Parathyroid adenoma (tissue), 2 donors: Measurements from ENCODE around the gene SUOX.
A peak's percentile ranks its signal among the peaks of the same experiment; 100 is the strongest.

ENCODE experiments used
- H2AFZ ChIP-seq: fragments of 300-600 bp; sonication (generic); one replicate; pipeline ENCODE4 v1.7.0; 2017; ENCODE audit warnings: antibody characterized with exemption, mild to moderate bottlenecking
- H3K27ac ChIP-seq: fragments of 300-600 bp; sonication (generic); one replicate; pipeline ENCODE4 v1.7.0; 2017
- H3K27me3 ChIP-seq: fragments of 300-600 bp; sonication (generic); one replicate; pipeline ENCODE4 v1.7.0; 2017; ENCODE audit warnings: low read length; ENCODE audit not compliant: control insufficient read depth, insufficient read depth
- H3K36me3 ChIP-seq: fragments of 300-600 bp; sonication (generic); one replicate; pipeline ENCODE4 v1.7.0; 2017; ENCODE audit warnings: low read length; ENCODE audit not compliant: control insufficient read depth, insufficient read depth
- H3K4me1 ChIP-seq: fragments of 300-600 bp; sonication (generic); one replicate; pipeline ENCODE4 v1.7.0; 2017; ENCODE audit warnings: control low read depth
- H3K4me2 ChIP-seq: fragments of 300-600 bp; sonication (generic); one replicate; pipeline ENCODE4 v1.7.0; 2017; ENCODE audit warnings: low read length
- H3K4me3 ChIP-seq: fragments of 300-600 bp; sonication (generic); one replicate; pipeline ENCODE4 v1.7.0; 2017; ENCODE audit warnings: low read depth, low read length
- H3K79me2 ChIP-seq: fragments of 300-600 bp; sonication (generic); one replicate; pipeline ENCODE4 v1.7.0; 2017; ENCODE audit warnings: control low read depth
- H3K9ac ChIP-seq: fragments of 300-600 bp; sonication (generic); one replicate; pipeline ENCODE4 v1.7.0; 2017; ENCODE audit warnings: mild to moderate bottlenecking
- H3K9me3 ChIP-seq: fragments of 300-600 bp; sonication (generic); one replicate; pipeline ENCODE4 v1.7.0; 2017; ENCODE audit warnings: low read length; ENCODE audit not compliant: control insufficient read depth
- CTCF ChIP-seq: fragments of 300-600 bp; sonication (generic); IDR thresholded peaks from one replicate; pipeline ENCODE4 v1.7.0; 2017; ENCODE audit warnings: antibody characterized with exemption, mild to moderate bottlenecking
- donor health status: primary hyperparathyroidism.

Gene SUOX

GRCh38 chr12:56011509-56012090 is 14.5 kb downstream of the SUOX start:
- H3K27ac ChIP-seq: no peak overlapping the region
- H3K9ac ChIP-seq: no peak overlapping the region
- peaks cover 3% of the 10 kb centered on the region for H3K79me2 ChIP-seq
- no peak overlapping the region for H3K4me2 ChIP-seq
- no peaks in the 10 kb centered on the region for H3K27me3 ChIP-seq
- TF ChIP-seq CTCF: no peak
- no peak overlapping the region for H3K4me3 ChIP-seq
- peaks cover 18% of the 10 kb centered on the region for H3K4me1 ChIP-seq
- no peak overlapping the region for H2AFZ ChIP-seq
- H3K9me3 ChIP-seq: no peaks in the 10 kb centered on the region
- no peaks in the 10 kb centered on the region for H3K36me3 ChIP-seq

GRCh38 chr12:56013482-56013881 is 16.4 kb downstream of the SUOX start:
- Histone ChIP-seq H3K9ac (no peak overlapping the region), H3K4me2 (no peak overlapping the region), H2AFZ (no peak overlapping the region), H3K4me1 (peaks cover 15% of the 10 kb centered on the region), H3K27ac (peak overlapping the region; percentile 51), H3K27me3 (no peaks in the 10 kb centered on the region), H3K36me3 (no peaks in the 10 kb centered on the region), H3K4me3 (no peak overlapping the region), H3K79me2 (peaks cover 3% of the 10 kb centered on the region), H3K9me3 (no peaks in the 10 kb centered on the region)
- TF ChIP-seq CTCF: no peak

- H3K4me2 ChIP-seq: peak overlapping the region; percentile 31
- H3K36me3 ChIP-seq: no peaks in the 10 kb centered on the region
- H3K9ac ChIP-seq: no peak overlapping the region
- TF ChIP-seq CTCF: no peak
- no peaks in the 10 kb centered on the region for H3K27me3 ChIP-seq
- peaks cover 15% of the 10 kb centered on the region for H3K4me1 ChIP-seq
- H3K9me3 ChIP-seq: no peaks in the 10 kb centered on the region
- H3K79me2 ChIP-seq: peaks cover 3% of the 10 kb centered on the region
- H2AFZ ChIP-seq: no peak overlapping the region
- H3K27ac ChIP-seq: peak overlapping the region; percentile 51
- H3K4me3 ChIP-seq: no peak overlapping the region
Observed at GRCh38 chr12:56014205-56014604, 17.1 kb downstream of the SUOX start.

- H3K27me3 ChIP-seq: no peaks in the 10 kb centered on the region
- H3K4me3 ChIP-seq: no peak overlapping the region
- peaks cover 3% of the 10 kb centered on the region for H3K79me2 ChIP-seq
- no peak for TF ChIP-seq CTCF
- H3K9ac ChIP-seq: no peak overlapping the region
- peaks cover 23% of the 10 kb centered on the region for H3K4me1 ChIP-seq
- no peak overlapping the region for H3K27ac ChIP-seq
- no peak overlapping the region for H3K4me2 ChIP-seq
- no peaks in the 10 kb centered on the region for H3K36me3 ChIP-seq
- no peak overlapping the region for H2AFZ ChIP-seq
- H3K9me3 ChIP-seq: no peaks in the 10 kb centered on the region
Observed at GRCh38 chr12:56017181-56017580, 20.1 kb downstream of the SUOX start.

- Histone ChIP-seq H3K27ac (no peak overlapping the region), H3K36me3 (no peaks in the 10 kb centered on the region), H2AFZ (no peak overlapping the region), H3K4me1 (peaks cover 26% of the 10 kb centered on the region), H3K79me2 (peaks cover 6% of the 10 kb centered on the region), H3K9ac (no peak overlapping the region), H3K9me3 (no peaks in the 10 kb centered on the region), H3K4me2 (no peak overlapping the region), H3K4me3 (no peak overlapping the region), H3K27me3 (no peaks in the 10 kb centered on the region)
- TF ChIP-seq CTCF: no peak
Observed at GRCh38 chr12:56018356-56018755, 21.3 kb downstream of the SUOX start.
